ENCODE data around the gene KERA.

Gene KERA

GRCh38 chr12:91003737-91004136, 54.1 kb downstream of the KERA start:
- H3K79me2 ChIP-seq (ENCODE audit: insufficient read depth, low read length), result no peaks in the 10 kb centered on the region

GRCh38 chr12:91001306-91001705, 56.5 kb downstream of the KERA start:
- Histone ChIP-seq H3F3A (ENCODE audit: insufficient read depth, low read length) (no peaks in the 10 kb centered on the region), H3K4me1 (ENCODE audit: insufficient read depth, low read length, severe bottlenecking) (no peaks in the 10 kb centered on the region), H2AFZ (ENCODE audit: low read length) (no peak overlapping the region), H3K27me3 (ENCODE audit: insufficient read depth, low read length) (no peaks in the 10 kb centered on the region), H3K9ac (ENCODE audit: low read length) (no peak overlapping the region), H3K4me2 (ENCODE audit: low read length) (no peak overlapping the region), H4K20me1 (ENCODE audit: insufficient read depth, low read length) (no peaks in the 10 kb centered on the region), H3K4me3 (ENCODE audit: low read depth, low read length, poor library complexity, severe bottlenecking) (no peak overlapping the region), H3K36me3 (ENCODE audit: insufficient read depth, low read length) (no peaks in the 10 kb centered on the region), H3K9me2 (ENCODE audit: low read depth, low read length) (no peaks in the 10 kb centered on the region), H3K79me2 (ENCODE audit: insufficient read depth, low read length) (no peaks in the 10 kb centered on the region), H3K27ac (ENCODE audit: low read depth, low read length, poor library complexity, severe bottlenecking) (no peak overlapping the region), H3K9me3 (ENCODE audit: low read length) (no peaks in the 10 kb centered on the region)
- TF ChIP-seq CTCF (IDR thresholded peaks at IDR 0.05; ENCODE audit: low read length) (no peak), EZH2 (IDR thresholded peaks at IDR 0.05; ENCODE audit: borderline replicate concordance, low read length) (no peak)

More at GRCh38 chr12:91003737-91004136, 54.1 kb downstream of the KERA start:
- Histone ChIP-seq H3K36me3 (ENCODE audit: insufficient read depth, low read length) (no peaks in the 10 kb centered on the region), H3K4me1 (ENCODE audit: insufficient read depth, low read length, severe bottlenecking) (no peaks in the 10 kb centered on the region), H3K9me3 (ENCODE audit: low read length) (no peaks in the 10 kb centered on the region), H3K4me3 (ENCODE audit: low read depth, low read length, poor library complexity, severe bottlenecking) (no peak overlapping the region), H3K9me2 (ENCODE audit: low read depth, low read length) (no peaks in the 10 kb centered on the region), H3K27ac (ENCODE audit: low read depth, low read length, poor library complexity, severe bottlenecking) (no peak overlapping the region), H3K4me2 (ENCODE audit: low read length) (no peak overlapping the region), H3F3A (ENCODE audit: insufficient read depth, low read length) (no peaks in the 10 kb centered on the region), H2AFZ (ENCODE audit: low read length) (no peak overlapping the region), H3K27me3 (ENCODE audit: insufficient read depth, low read length) (no peaks in the 10 kb centered on the region), H3K9ac (ENCODE audit: low read length) (no peak overlapping the region), H4K20me1 (ENCODE audit: insufficient read depth, low read length) (no peaks in the 10 kb centered on the region)
- TF ChIP-seq CTCF (IDR thresholded peaks at IDR 0.05; ENCODE audit: low read length) (no peak), EZH2 (IDR thresholded peaks at IDR 0.05; ENCODE audit: borderline replicate concordance, low read length) (no peak)

All from OCI-LY1 (cell line).